ENCODE results near the gene ARV1.

- TF ChIP-seq CTCF (IDR thresholded peaks at IDR 0.05) (no peak), REST (IDR thresholded peaks at IDR 0.05; ENCODE audit: insufficient read depth in 1 of 2, low read depth in 2 of 2, low read length in 1 of 2) (no peak), POLR2AphosphoS5 (IDR thresholded peaks at IDR 0.05; ENCODE audit: low read depth, low read length) (no peak)
Observed at GRCh38 chr1:231040800-231041718, 62.2 kb downstream of the ARV1 start.

Measured in Panc1 (cell line).